DOHH2 (cell line): ENCODE data around the gene CPNE9.

ENCODE experiments used
- H3F3A ChIP-seq: fragments of 200-600 bp; sonication (generic), shearing (Covaris generic); 2 replicates; pipeline ENCODE4 v1.6.0; 2016; ENCODE audit warnings: antibody characterized with exemption, mild to moderate bottlenecking; ENCODE audit not compliant: control insufficient read depth, insufficient read depth
- H3K27ac ChIP-seq: fragments of 200-600 bp; sonication (generic); 2 replicates; pipeline ENCODE4 v1.5.1; 2014; ENCODE audit warnings: low read depth, mild to moderate bottlenecking, low read length, moderate library complexity
- H3K27me3 ChIP-seq: fragments of 200-600 bp; sonication (generic); 2 replicates; pipeline ENCODE4 v1.6.1; 2014; ENCODE audit warnings: mild to moderate bottlenecking, low read length, mixed read lengths; ENCODE audit not compliant: control insufficient read depth
- H3K36me3 ChIP-seq: fragments of 200-600 bp; sonication (generic); 2 replicates; pipeline ENCODE4 v1.6.1; 2014; ENCODE audit warnings: mild to moderate bottlenecking, low read length, moderate library complexity, mixed read lengths; ENCODE audit not compliant: control insufficient read depth
- H3K4me1 ChIP-seq: fragments of 200-600 bp; sonication (generic); 2 replicates; pipeline ENCODE4 v1.6.1; 2014; ENCODE audit warnings: mild to moderate bottlenecking, low read length, mixed read lengths; ENCODE audit not compliant: control insufficient read depth
- H3K4me2 ChIP-seq: fragments of 200-600 bp; sonication (generic); 2 replicates; pipeline ENCODE4 v1.6.0; 2014; ENCODE audit warnings: mild to moderate bottlenecking, low read length, moderate library complexity
- H3K4me3 ChIP-seq: fragments of 200-600 bp; sonication (generic); 2 replicates; pipeline ENCODE4 v1.5.1; 2014; ENCODE audit warnings: mild to moderate bottlenecking, low read length, mixed read lengths
- H3K79me2 ChIP-seq: fragments of 200-600 bp; sonication (generic); 2 replicates; pipeline ENCODE4 v1.6.1; 2014; ENCODE audit warnings: mild to moderate bottlenecking, low read length, mixed read lengths; ENCODE audit not compliant: control insufficient read depth
- H3K9me2 ChIP-seq: fragments of 200-600 bp; sonication (generic); replicated peaks from 2 replicates; pipeline ENCODE4 v1.6.1; 2014; ENCODE audit warnings: mild to moderate bottlenecking, low read length, mixed read lengths; ENCODE audit not compliant: control insufficient read depth
- H3K9me3 ChIP-seq: fragments of 200-600 bp; sonication (generic); 2 replicates; pipeline ENCODE4 v1.6.1; 2014; ENCODE audit warnings: antibody characterized with exemption, low read length, mixed read lengths; ENCODE audit not compliant: control insufficient read depth, insufficient read depth
- H4K20me1 ChIP-seq: fragments of 200-600 bp; sonication (generic); 2 replicates; pipeline ENCODE4 v1.6.0; 2014; ENCODE audit warnings: low read depth, mild to moderate bottlenecking, antibody characterized with exemption, low read length, moderate library complexity; ENCODE audit not compliant: control insufficient read depth, insufficient read depth
- CTCF ChIP-seq: fragments of 200-600 bp; sonication (generic); IDR thresholded peaks from one replicate; pipeline ENCODE4 v1.5.1; 2014; ENCODE audit warnings: antibody characterized with exemption, mild to moderate bottlenecking, low read depth, low read length; ENCODE audit not compliant: poor library complexity, severe bottlenecking
- EZH2phosphoT487 ChIP-seq: fragments of 200-600 bp; sonication (generic); IDR thresholded peaks from 2 replicates; pipeline ENCODE4 v1.6.1; 2017; ENCODE audit warnings: borderline replicate concordance, mild to moderate bottlenecking, antibody characterized with exemption, low read length, moderate library complexity, mixed read lengths

The CPNE9 gene

GRCh38 chr3:9686050-9686550, 17.5 kb upstream of the CPNE9 start:
- TF ChIP-seq CTCF (no peak), EZH2phosphoT487 (no peak)
- Histone ChIP-seq H3K4me3 (no peak overlapping the region), H3K4me2 (no peak overlapping the region), H3K9me2 (no peaks in the 10 kb centered on the region), H3K4me1 (peaks cover 9% of the 10 kb centered on the region), H3F3A (no peaks in the 10 kb centered on the region), H3K9me3 (no peaks in the 10 kb centered on the region), H3K27ac (no peak overlapping the region), H4K20me1 (0 out of 2 replicates have a peak, but pooled peaks cover 4% of the 10 kb centered on the region), H3K36me3 (peaks cover 96% of the 10 kb centered on the region), H3K27me3 (no peaks in the 10 kb centered on the region), H3K79me2 (no peaks in the 10 kb centered on the region)

- H4K20me1 ChIP-seq: 0 out of 2 replicates have a peak, but pooled peaks cover 4% of the 10 kb centered on the region
- no peak overlapping the region for H3K27ac ChIP-seq
- H3K27me3 ChIP-seq: no peaks in the 10 kb centered on the region
- H3K36me3 ChIP-seq: peaks cover 96% of the 10 kb centered on the region
- H3K79me2 ChIP-seq: no peaks in the 10 kb centered on the region
- no peak overlapping the region for H3K4me3 ChIP-seq
- H3K9me2 ChIP-seq: no peaks in the 10 kb centered on the region
- no peak for TF ChIP-seq EZH2phosphoT487
- TF ChIP-seq CTCF: no peak
- H3K9me3 ChIP-seq: no peaks in the 10 kb centered on the region
- H3F3A ChIP-seq: no peaks in the 10 kb centered on the region
- H3K4me2 ChIP-seq: no peak overlapping the region
- peaks cover 12% of the 10 kb centered on the region for H3K4me1 ChIP-seq
Observed at GRCh38 chr3:9686703-9687102, 16.9 kb upstream of the CPNE9 start.

GRCh38 chr3:9687514-9687913, 16.1 kb upstream of the CPNE9 start:
- Histone ChIP-seq H3K4me1 (peaks cover 12% of the 10 kb centered on the region), H3F3A (no peaks in the 10 kb centered on the region), H3K79me2 (no peaks in the 10 kb centered on the region), H3K27me3 (no peaks in the 10 kb centered on the region), H3K9me3 (no peaks in the 10 kb centered on the region), H3K4me3 (no peak overlapping the region), H3K9me2 (no peaks in the 10 kb centered on the region), H3K4me2 (no peak overlapping the region), H3K27ac (no peak overlapping the region), H4K20me1 (0 out of 2 replicates have a peak, but pooled peaks cover 4% of the 10 kb centered on the region), H3K36me3 (peaks cover 96% of the 10 kb centered on the region)
- TF ChIP-seq CTCF (no peak), EZH2phosphoT487 (no peak)

GRCh38 chr3:9688961-9689360, 14.7 kb upstream of the CPNE9 start:
- no peak overlapping the region for H3K4me3 ChIP-seq
- no peaks in the 10 kb centered on the region for H3F3A ChIP-seq
- TF ChIP-seq CTCF (no peak), EZH2phosphoT487 (no peak)
- H3K27ac ChIP-seq: no peak overlapping the region
- no peaks in the 10 kb centered on the region for H3K79me2 ChIP-seq
- no peaks in the 10 kb centered on the region for H3K27me3 ChIP-seq
- H4K20me1 ChIP-seq: 0 out of 2 replicates have a peak, but pooled peaks cover 4% of the 10 kb centered on the region
- H3K9me3 ChIP-seq: no peaks in the 10 kb centered on the region
- no peak overlapping the region for H3K4me2 ChIP-seq
- no peaks in the 10 kb centered on the region for H3K9me2 ChIP-seq
- peaks cover 12% of the 10 kb centered on the region for H3K4me1 ChIP-seq
- peaks cover 95% of the 10 kb centered on the region for H3K36me3 ChIP-seq
